WI38 (cell line): ENCODE data around the gene LIN28B.
"Not testable (repeated sequence)": the region's sequence is repeated elsewhere in the genome, so short reads cannot be mapped to it uniquely, and the experiment has no call there.

Experiments used
- H3K4me3 ChIP-seq: 2 replicates; pipeline ENCODE4 v1.5.1; 2011; ENCODE audit warnings: low read depth, mild to moderate bottlenecking, control low read depth, low read length
- CTCF ChIP-seq: IDR thresholded peaks from 2 replicates; pipeline ENCODE4 v1.5.1; 2012; ENCODE audit warnings: low read depth, mild to moderate bottlenecking, control low read depth, low read length

Gene LIN28B

GRCh38 chr6:104951677-104952076 lies 5.2 kb upstream of the LIN28B start:
- no peak for TF ChIP-seq CTCF
- no peak overlapping the region for H3K4me3 ChIP-seq

- no peak for TF ChIP-seq CTCF
- H3K4me3 ChIP-seq: no peak overlapping the region
Measured at GRCh38 chr6:104952911-104953399, 4.0 kb upstream of the LIN28B start.

GRCh38 chr6:104953400-104954189 lies 3.3 kb upstream of the LIN28B start:
- H3K4me3 ChIP-seq: not testable (repeated sequence)

- no peak overlapping the region for H3K4me3 ChIP-seq
- TF ChIP-seq CTCF: no peak
Measured at GRCh38 chr6:104954190-104954797, 2.6 kb upstream of the LIN28B start.

GRCh38 chr6:104955491-104955890 lies 1.4 kb upstream of the LIN28B start:
- no peak for TF ChIP-seq CTCF
- no peak overlapping the region for H3K4me3 ChIP-seq

GRCh38 chr6:104955927-104956730 lies 778 bp upstream of the LIN28B start:
- H3K4me3 ChIP-seq: no peak overlapping the region
- no peak for TF ChIP-seq CTCF

GRCh38 chr6:104957301-104958177 lies 632 bp downstream of the LIN28B start:
- TF ChIP-seq CTCF: no peak
- H3K4me3 ChIP-seq: no peak overlapping the region
